Activated CD4-positive, alpha-beta T cell treated with anti-CD3 and anti-CD28 coated beads for 36 hours (primary cell): ENCODE results near the gene NMT2. TPM values are rescaled to one million over a fixed set of nuclear protein-coding genes. Genes with fewer than 3 reads are reported as not detected.
"Not testable (repeated sequence)": the region's sequence is repeated elsewhere in the genome, so short reads cannot be mapped to it uniquely, and the experiment has no call there.

Source experiments
- ATAC-seq: fragments of 200-7000 bp; cut with Tn5 transposase; one replicate; pipeline ENCODE4 v1.10.0; 2021; ENCODE audit warnings: mild to moderate bottlenecking, moderate library complexity
- CTCF ChIA-PET: fragments of 350-600 bp; sonication (Branson Sonifier 250); formaldehyde crosslinking; loops from one replicate; lab custom pipeline; 2021; ENCODE audit warnings: antibody characterized with exemption; lab: Charles Lee
- POLR2A ChIA-PET: fragments of 350-600 bp; sonication (Branson Sonifier 250); formaldehyde crosslinking; loops from one replicate; lab custom pipeline; 2021; ENCODE audit warnings: antibody characterized with exemption, inconsistent platforms; lab: Charles Lee
- DNase-seq: peaks from one replicate; pipeline ENCODE4 v3.0.0-alpha.2; 2020
- H3K27ac Mint-ChIP-seq: one replicate; pipeline ENCODE4 v1.8.0; 2021; ENCODE audit warnings: mixed read lengths
- H3K27me3 Mint-ChIP-seq: one replicate; pipeline ENCODE4 v1.8.0; 2021; ENCODE audit warnings: mixed read lengths
- H3K36me3 Mint-ChIP-seq: one replicate; pipeline ENCODE4 v1.8.0; 2021; ENCODE audit warnings: low read depth, mixed read lengths
- H3K4me1 Mint-ChIP-seq: one replicate; pipeline ENCODE4 v1.8.0; 2021; ENCODE audit warnings: mixed read lengths
- H3K4me3 Mint-ChIP-seq: one replicate; pipeline ENCODE4 v1.8.0; 2021; ENCODE audit warnings: mild to moderate bottlenecking, moderate library complexity, mixed read lengths
- H3K9me3 Mint-ChIP-seq: one replicate; pipeline ENCODE4 v1.8.0; 2021; ENCODE audit warnings: low read depth, mixed read lengths
- intact Hi-C, 2 experiments: fragments of 100-400 bp; cut with DNase I in 1 of 2; cut with micrococcal nuclease in 1 of 2; formaldehyde crosslinking; loops; one replicate each; pipeline versions ENCODE4 v1.14.2 to v1.15.1; 2022 to 2024; cut with DNase I, micrococcal nuclease
- total RNA-seq, 2 experiments: library from RNA; stranded (reverse); gene quantifications; one replicate each; pipeline ENCODE4 v1.2.3, GENCODE V29; 2021

NMT2 gene
- total RNA-seq, result 10 to 100 TPM; 20.6 to 22.1 TPM

GRCh38 chr10:15168291-15168785 is at the start of gene NMT2:
NMT2 (minus strand) TSS chr10:15168693; CDS start chr10:15168612, 81 bp downstream.
- H3K27ac Mint-ChIP-seq, result peak within 1 kb of the TSS; percentile 90
- H3K36me3 Mint-ChIP-seq, result peaks cover 3% of the 10 kb centered on the region
- H3K4me3 Mint-ChIP-seq, result peak within 1 kb of the TSS; percentile 82
- no peaks in the 10 kb centered on the region for H3K9me3 Mint-ChIP-seq
- DNase-seq, result no peak
- no peaks in the 10 kb centered on the region for H3K27me3 Mint-ChIP-seq
- ChIA-PET POLR2A (interaction anchor here (0.6 to 2.0 kb wide), 5 partner anchors 26 to 166 kb away, joined by 3 to 10 read pairs (median 5); no protein-coding TSS in a partner anchor), CTCF (interaction anchor here (0.9 to 2.4 kb wide), 4 partner anchors 21 to 45 kb away, joined by 3 to 13 read pairs (median 5); no protein-coding TSS in a partner anchor)
- peak; percentile 76 for ATAC-seq
- peaks cover 59% of the 10 kb centered on the region for H3K4me1 Mint-ChIP-seq
- intact Hi-C loops, result loop anchor here in 1 of 2 experiments (1.0 to 5.0 kb wide), 8 partner anchors 71 to 1648 kb away; partner anchors contain the start of genes FAM171A1, MEIG1, PTER and RPP38

GRCh38 chr10:15216700-15217099 is 48.2 kb upstream of the NMT2 start:
- peaks cover 9% of the 10 kb centered on the region for H3K36me3 Mint-ChIP-seq
- intact Hi-C loops, result no loop called here
- ATAC-seq (no peak), DNase-seq (no peak)
- H3K27me3 Mint-ChIP-seq, result no peaks in the 10 kb centered on the region
- H3K4me3 Mint-ChIP-seq, result no peak overlapping the region
- CTCF ChIA-PET, result interaction anchor here (1.2 kb wide), 1 partner anchor 51 kb away, joined by 3 read pairs; no protein-coding TSS in a partner anchor
- no peaks in the 10 kb centered on the region for H3K9me3 Mint-ChIP-seq
- peaks cover under 1% of the 10 kb centered on the region for H3K4me1 Mint-ChIP-seq
- POLR2A ChIA-PET, result no interaction called here
- H3K27ac Mint-ChIP-seq, result no peak overlapping the region

GRCh38 chr10:15214237-15214636 is 45.7 kb upstream of the NMT2 start:
- DNase-seq, result no peak
- Mint-ChIP-seq H3K27me3 (no peaks in the 10 kb centered on the region), H3K36me3 (peaks cover 9% of the 10 kb centered on the region), H3K9me3 (no peaks in the 10 kb centered on the region), H3K27ac (no peak overlapping the region), H3K4me1 (peaks cover 24% of the 10 kb centered on the region), H3K4me3 (no peak overlapping the region)
- ATAC-seq, result no peak
- POLR2A ChIA-PET, result no interaction called here
- intact Hi-C loops, result no loop called here
- CTCF ChIA-PET, result no interaction called here

- POLR2A ChIA-PET, result no interaction called here
- H3K4me1 Mint-ChIP-seq, result peaks cover 30% of the 10 kb centered on the region
- no peak for ATAC-seq
- CTCF ChIA-PET, result no interaction called here
- intact Hi-C loops, result no loop called here
- no peak overlapping the region for H3K4me3 Mint-ChIP-seq
- no peak for DNase-seq
- H3K36me3 Mint-ChIP-seq, result peaks cover 9% of the 10 kb centered on the region
- no peak overlapping the region for H3K27ac Mint-ChIP-seq
- H3K9me3 Mint-ChIP-seq, result no peaks in the 10 kb centered on the region
- no peaks in the 10 kb centered on the region for H3K27me3 Mint-ChIP-seq
Observed at GRCh38 chr10:15213461-15213861, 45.0 kb upstream of the NMT2 start.

GRCh38 chr10:15211464-15211979 is 43.0 kb upstream of the NMT2 start:
- no peak overlapping the region for H3K4me3 Mint-ChIP-seq
- intact Hi-C loops, result loop anchor here (2.0 kb wide), 2 partner anchors 37 to 159 kb away; partner anchors contain the start of gene FAM171A1 (in 1 of the 2)
- H3K27me3 Mint-ChIP-seq, result no peaks in the 10 kb centered on the region
- peaks cover 46% of the 10 kb centered on the region for H3K4me1 Mint-ChIP-seq
- peak; percentile 10 for DNase-seq
- POLR2A ChIA-PET, result no interaction called here
- CTCF ChIA-PET, result interaction anchor here (1.0 to 1.5 kb wide), 7 partner anchors 10 to 83 kb away, joined by 3 to 8 read pairs (median 3); partner anchors contain the start of gene NMT2
- H3K36me3 Mint-ChIP-seq, result peaks cover 9% of the 10 kb centered on the region
- peak; percentile 19 for ATAC-seq
- H3K27ac Mint-ChIP-seq, result no peak overlapping the region
- no peaks in the 10 kb centered on the region for H3K9me3 Mint-ChIP-seq

GRCh38 chr10:15210521-15210920 is 42.0 kb upstream of the NMT2 start:
- Mint-ChIP-seq H3K27ac (no peak overlapping the region), H3K4me3 (no peak overlapping the region), H3K27me3 (no peaks in the 10 kb centered on the region), H3K4me1 (peaks cover 51% of the 10 kb centered on the region), H3K36me3 (peaks cover 11% of the 10 kb centered on the region), H3K9me3 (no peaks in the 10 kb centered on the region)
- POLR2A ChIA-PET, result no interaction called here
- DNase-seq (no peak), ATAC-seq (no peak)
- CTCF ChIA-PET, result interaction anchor here (0.6 to 1.5 kb wide), 8 partner anchors 9 to 86 kb away, joined by 3 to 8 read pairs (median 3); partner anchors contain the start of gene NMT2
- intact Hi-C loops, result loop anchor here (1.0 to 2.0 kb wide), 3 partner anchors 38 to 161 kb away; partner anchors contain the start of gene FAM171A1 (in 2 of the 2)

GRCh38 chr10:15209827-15210509 is 41.5 kb upstream of the NMT2 start:
- Mint-ChIP-seq H3K36me3 (peaks cover 11% of the 10 kb centered on the region), H3K4me1 (peaks cover 51% of the 10 kb centered on the region), H3K9me3 (no peaks in the 10 kb centered on the region), H3K27ac (no peak overlapping the region), H3K4me3 (no peak overlapping the region), H3K27me3 (no peaks in the 10 kb centered on the region)
- ATAC-seq (peak; percentile 66), DNase-seq (peak; percentile 91)
- CTCF ChIA-PET, result interaction anchor here (0.8 to 1.3 kb wide), 7 partner anchors 8 to 82 kb away, joined by 3 to 8 read pairs (median 3); partner anchors contain the start of gene NMT2
- POLR2A ChIA-PET, result no interaction called here
- intact Hi-C loops, result loop anchor here (1.0 to 5.0 kb wide), 5 partner anchors 39 to 161 kb away; partner anchors contain the start of gene FAM171A1 (in 2 of the 2)

- ATAC-seq, result no peak
- Mint-ChIP-seq H3K4me3 (peak overlapping the region; percentile 74), H3K4me1 (peaks cover 51% of the 10 kb centered on the region)
Observed at GRCh38 chr10:15208221-15208620, 39.7 kb upstream of the NMT2 start.

GRCh38 chr10:15207410-15207809 is 38.9 kb upstream of the NMT2 start:
- H3K9me3 Mint-ChIP-seq, POLR2A ChIA-PET, CTCF ChIA-PET, H3K36me3 Mint-ChIP-seq, H3K4me3 Mint-ChIP-seq, ATAC-seq, H3K27me3 Mint-ChIP-seq, DNase-seq: not testable (repeated sequence)
- intact Hi-C loops, result loop anchor here in 1 of 2 experiments (5.0 kb wide), 1 partner anchor 85 kb away; no protein-coding TSS in a partner anchor
- Mint-ChIP-seq H3K27ac (peak overlapping the region; percentile 63), H3K4me1 (peaks cover 55% of the 10 kb centered on the region)

More at GRCh38 chr10:15208221-15208620, 39.7 kb upstream of the NMT2 start:
- Mint-ChIP-seq H3K9me3 (no peaks in the 10 kb centered on the region), H3K27ac (peak overlapping the region; percentile 90), H3K27me3 (no peaks in the 10 kb centered on the region), H3K36me3 (peaks cover 10% of the 10 kb centered on the region)
- POLR2A ChIA-PET, result no interaction called here
- CTCF ChIA-PET, result no interaction called here
- DNase-seq, result no peak
- intact Hi-C loops, result loop anchor here in 1 of 2 experiments (5.0 kb wide), 1 partner anchor 86 kb away; no protein-coding TSS in a partner anchor

- POLR2A ChIA-PET, result no interaction called here
- Mint-ChIP-seq H3K4me3 (no peak overlapping the region), H3K9me3 (no peaks in the 10 kb centered on the region), H3K27me3 (no peaks in the 10 kb centered on the region), H3K4me1 (peaks cover 17% of the 10 kb centered on the region), H3K36me3 (peaks cover 2% of the 10 kb centered on the region), H3K27ac (no peak overlapping the region)
- CTCF ChIA-PET, result interaction anchor here (1.0 to 1.4 kb wide), 2 partner anchors 13 to 17 kb away, joined by 3 to 4 read pairs; no protein-coding TSS in a partner anchor
- ATAC-seq, result no peak
- DNase-seq, result no peak
- intact Hi-C loops, result no loop called here
Observed at GRCh38 chr10:15202639-15203038, 34.1 kb upstream of the NMT2 start.

- POLR2A ChIA-PET, ATAC-seq, intact Hi-C loops, H3K27ac Mint-ChIP-seq, H3K9me3 Mint-ChIP-seq, DNase-seq, H3K4me3 Mint-ChIP-seq, H3K27me3 Mint-ChIP-seq, H3K36me3 Mint-ChIP-seq: not testable (repeated sequence)
- H3K4me1 Mint-ChIP-seq, result peaks cover 15% of the 10 kb centered on the region
- CTCF ChIA-PET, result interaction anchor here (1.0 to 1.4 kb wide), 3 partner anchors 9 to 17 kb away, joined by 3 to 4 read pairs (median 3); no protein-coding TSS in a partner anchor
Observed at GRCh38 chr10:15202301-15202621, 33.8 kb upstream of the NMT2 start.
